GM18517 (cell line): ENCODE data around the gene RECK.

Experiments used
- ATAC-seq: cut with Tn5 transposase; IDR thresholded peaks from one replicate; pipeline ENCODE4 v1.9.1; 2021; ENCODE audit warnings: mild to moderate bottlenecking, moderate library complexity; ENCODE audit not compliant: unreplicated experiment

Gene RECK

DNA sequence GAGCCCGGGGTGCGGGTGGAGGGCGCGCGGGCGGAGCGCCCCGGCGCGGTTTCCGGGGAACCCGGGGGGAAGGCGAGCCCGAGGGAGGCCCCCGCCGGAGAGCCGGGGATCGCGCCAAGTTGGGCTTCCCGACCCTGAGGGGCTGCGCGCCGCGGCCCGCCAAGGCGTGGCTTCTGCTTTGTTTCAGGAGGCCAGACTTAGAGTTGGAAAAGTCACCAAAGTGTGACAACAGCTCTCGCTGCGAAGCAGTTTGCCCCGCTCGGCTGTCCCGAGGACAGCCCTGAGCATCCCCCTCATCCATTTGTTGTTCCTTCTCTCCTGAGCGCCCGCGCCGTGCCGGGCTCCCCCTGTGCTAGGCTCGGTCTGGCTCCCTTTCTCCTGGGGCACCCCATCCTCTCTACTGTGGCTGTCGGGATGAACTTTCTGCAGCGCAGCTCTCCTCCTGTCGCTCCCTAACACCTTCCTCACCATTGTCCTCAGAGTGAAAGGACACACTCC, 100.2 kb downstream of the RECK start:
- peak; percentile 36 for ATAC-seq

DNA sequence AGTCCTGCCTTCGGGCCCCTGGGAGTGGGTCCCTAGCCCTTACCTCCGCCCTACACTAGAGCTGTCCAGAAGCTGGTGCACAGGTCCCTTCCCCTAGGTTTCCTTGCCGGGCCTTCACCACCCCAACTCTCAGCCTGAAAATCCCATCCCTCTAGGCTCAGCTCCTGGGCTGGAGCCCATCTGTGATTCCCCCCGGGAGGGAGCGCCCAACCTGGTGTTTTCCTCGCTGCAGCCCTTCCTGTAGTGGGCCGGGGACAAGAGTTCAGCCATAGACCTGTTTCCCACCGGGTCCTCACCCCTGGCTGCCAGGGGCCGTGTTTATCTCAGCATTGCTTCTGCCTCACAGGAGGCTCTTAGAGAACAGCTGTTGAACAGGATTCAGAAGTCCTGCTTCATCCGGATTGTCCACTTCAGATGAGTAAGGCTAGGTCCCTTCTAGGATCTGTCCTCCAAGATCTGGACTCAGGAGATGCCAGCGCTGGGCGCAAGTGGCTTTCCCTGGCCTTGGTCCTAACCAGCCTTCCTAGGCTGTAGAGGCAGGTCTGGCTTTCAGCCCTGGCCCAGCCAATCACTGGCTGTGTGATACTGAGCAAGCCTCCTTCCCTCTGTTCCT, 100.8 kb downstream of the RECK start:
- no peak for ATAC-seq

DNA sequence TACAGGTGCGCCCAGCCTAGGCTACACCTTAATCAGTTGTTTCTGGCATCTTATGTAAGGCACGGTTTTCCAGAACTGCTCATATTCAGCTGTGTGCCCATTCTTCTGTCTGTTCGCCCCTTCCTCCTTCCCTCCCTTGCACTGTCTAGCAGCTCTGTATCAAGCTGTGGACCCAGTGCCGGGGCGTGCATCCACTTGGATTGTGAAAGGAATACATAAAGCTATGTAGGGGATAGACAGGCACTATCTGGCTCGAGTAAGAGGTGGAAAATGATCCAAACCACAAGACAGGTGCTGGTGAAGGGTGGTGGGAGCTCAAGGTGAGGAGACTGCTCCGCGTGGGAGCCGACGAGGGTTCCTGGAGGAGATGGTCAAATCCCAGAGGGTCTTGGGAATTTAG, 101.8 kb downstream of the RECK start:
- no peak for ATAC-seq

DNA sequence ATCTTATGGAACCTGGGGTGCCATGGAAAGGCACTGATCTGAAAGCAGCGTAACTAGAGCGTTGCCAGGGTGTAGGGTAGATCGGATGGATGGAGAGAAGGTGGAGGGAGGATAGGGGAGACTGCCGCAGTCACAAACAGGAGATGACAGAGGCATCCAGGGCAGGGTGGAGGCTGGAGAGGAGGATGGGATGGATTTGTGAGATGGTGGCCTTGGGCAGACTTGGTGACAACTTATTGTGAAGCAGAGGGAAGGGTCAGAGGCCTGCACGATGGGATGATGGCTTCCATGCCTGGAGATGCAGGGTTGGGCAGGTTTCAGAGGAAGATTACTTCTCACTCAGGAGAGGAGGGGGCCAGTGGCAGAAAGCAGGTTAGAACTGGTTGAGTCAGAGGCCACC, 102.2 kb downstream of the RECK start:
- ATAC-seq, result no peak

DNA sequence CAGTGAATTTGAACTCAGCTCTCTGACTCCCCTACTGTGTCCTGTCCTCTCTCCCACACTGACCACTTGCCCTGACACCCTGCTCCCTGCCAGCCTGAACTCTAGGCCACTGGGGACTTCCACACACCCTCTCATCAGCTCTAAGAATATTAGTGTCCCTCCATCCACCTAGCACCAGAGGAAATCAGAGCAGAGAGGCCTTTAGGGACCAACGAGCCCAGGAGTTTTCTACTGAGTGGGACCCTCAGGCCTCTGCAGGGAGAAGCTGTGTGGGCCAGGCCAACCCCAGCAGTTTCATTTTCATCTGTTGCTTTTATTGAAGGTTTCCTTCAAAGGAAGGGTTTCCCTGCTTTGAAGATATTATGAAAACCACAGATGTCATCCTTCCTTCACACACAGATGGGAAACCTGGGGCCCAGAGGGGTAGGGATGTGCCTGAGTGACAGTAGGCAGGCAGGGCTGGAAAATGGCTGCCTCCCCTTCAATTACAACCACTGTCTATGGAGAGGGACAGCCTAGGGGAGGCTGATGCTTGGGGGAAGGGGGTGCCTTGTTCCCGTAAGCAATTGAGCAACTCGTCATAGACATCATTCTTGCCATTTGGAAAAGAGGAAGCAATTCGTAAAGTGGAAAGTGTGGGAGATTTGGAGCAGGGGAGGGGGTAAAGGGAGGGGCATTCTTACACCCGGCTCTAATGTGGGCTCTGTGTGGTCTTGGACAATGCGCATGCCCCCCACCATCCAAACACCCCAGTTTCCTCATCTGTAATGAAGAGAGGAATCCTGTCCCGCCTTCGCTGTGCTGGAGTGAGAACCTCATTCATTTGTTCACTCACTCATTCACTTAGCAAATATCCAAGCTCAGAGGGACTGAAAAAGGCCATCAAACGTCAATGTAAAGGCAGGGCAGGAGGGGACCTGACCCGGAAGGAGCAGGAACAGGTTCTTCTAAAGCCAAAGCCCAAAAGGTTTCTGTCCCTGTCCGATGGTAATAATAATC, 103.7 kb downstream of the RECK start:
- no peak for ATAC-seq

DNA sequence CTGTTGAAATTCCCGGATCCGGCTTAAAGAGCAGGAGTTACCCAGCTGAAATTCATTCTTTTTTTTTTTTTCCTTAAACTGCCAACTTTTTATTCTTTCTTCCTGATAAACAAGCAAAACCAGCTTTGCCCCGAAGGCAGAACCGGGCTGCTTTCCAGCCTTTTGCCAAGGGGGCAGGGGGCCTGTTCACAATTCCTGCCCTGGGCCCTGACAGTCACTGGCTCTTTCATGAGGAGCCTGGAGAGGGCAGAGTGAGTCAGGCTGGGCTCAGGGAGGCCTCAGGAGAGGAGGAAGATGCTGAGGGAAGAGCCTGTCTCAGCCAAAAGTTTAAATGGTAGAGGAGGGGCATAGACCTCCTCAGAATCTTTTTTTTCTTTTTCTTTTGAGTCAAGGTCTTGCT, 104.6 kb downstream of the RECK start:
- no peak for ATAC-seq

DNA sequence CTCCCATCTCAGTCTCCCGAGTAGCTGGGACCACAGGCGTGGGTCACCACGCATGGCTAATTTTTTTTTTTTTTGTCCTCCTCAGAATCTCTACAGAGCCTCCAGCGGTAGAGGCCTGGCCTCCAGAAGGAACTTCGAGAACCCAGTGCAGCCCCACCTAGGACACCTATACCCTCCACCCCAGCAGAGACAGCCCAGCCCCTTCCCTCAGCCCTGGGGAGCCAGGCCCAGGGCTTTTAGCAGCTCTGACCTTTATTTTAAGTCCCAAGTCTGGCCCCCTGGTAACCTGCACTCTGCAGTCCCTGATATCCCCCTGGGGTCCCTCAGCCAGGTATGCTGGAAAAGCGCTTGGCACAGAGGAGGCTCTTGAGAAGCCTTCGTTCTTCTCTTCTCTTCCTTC, 105.0 kb downstream of the RECK start:
- ATAC-seq, result no peak

DNA sequence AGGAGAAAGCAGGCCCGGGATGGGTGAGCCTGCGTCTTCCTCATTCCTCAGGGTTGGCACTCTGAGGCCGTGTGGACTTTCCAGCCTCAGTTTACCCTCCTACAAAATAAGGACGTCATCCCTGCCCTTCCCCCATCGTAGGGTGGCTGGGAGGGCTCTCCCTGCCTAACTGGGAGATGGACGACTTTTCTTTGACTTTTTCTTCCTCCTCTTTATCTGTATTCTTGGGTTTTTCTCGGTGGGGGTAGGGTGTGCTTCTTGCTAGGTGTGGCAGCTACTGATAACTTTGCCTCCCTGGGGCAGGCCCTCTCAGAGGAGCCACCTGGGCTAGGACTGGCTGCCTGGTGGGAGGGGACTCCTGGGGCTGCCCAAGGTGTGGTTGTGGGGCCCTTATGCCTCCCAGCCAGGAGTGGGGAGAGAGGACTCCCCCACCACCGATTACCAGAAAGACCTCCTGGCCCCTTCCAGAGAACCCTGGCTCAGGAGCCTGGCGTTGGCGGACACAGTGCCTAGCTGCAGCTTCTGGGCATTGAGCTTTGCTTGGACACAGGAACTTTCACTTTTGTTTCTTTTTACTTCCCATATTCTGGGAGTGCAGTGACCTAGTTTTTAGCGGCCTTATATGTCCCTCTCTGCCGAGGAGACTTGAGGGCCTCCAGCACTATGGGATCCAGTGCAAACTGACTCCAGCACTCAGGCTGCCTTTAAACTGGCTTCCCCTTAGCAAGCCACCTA, 106.0 kb downstream of the RECK start:
- ATAC-seq, result no peak

DNA sequence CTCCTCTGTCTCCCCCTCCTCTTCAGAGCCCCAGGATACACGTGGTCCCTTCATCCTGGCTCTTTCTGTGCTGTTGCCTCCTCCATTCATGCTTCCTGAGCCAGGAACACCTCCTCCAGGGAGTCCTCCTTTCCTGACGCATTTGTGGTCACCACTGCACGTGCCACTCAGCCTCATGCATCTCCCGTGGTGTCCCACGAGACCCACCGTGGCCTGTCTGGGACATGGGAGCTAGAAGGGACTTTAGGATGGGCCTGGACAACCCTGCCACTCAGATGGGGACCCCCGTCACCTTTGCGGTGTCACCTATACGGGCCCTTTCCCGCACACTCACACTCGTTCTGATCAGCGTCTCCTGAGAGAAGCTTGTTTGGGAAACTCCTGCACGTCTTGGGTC, 106.5 kb downstream of the RECK start:
- ATAC-seq, result no peak

DNA sequence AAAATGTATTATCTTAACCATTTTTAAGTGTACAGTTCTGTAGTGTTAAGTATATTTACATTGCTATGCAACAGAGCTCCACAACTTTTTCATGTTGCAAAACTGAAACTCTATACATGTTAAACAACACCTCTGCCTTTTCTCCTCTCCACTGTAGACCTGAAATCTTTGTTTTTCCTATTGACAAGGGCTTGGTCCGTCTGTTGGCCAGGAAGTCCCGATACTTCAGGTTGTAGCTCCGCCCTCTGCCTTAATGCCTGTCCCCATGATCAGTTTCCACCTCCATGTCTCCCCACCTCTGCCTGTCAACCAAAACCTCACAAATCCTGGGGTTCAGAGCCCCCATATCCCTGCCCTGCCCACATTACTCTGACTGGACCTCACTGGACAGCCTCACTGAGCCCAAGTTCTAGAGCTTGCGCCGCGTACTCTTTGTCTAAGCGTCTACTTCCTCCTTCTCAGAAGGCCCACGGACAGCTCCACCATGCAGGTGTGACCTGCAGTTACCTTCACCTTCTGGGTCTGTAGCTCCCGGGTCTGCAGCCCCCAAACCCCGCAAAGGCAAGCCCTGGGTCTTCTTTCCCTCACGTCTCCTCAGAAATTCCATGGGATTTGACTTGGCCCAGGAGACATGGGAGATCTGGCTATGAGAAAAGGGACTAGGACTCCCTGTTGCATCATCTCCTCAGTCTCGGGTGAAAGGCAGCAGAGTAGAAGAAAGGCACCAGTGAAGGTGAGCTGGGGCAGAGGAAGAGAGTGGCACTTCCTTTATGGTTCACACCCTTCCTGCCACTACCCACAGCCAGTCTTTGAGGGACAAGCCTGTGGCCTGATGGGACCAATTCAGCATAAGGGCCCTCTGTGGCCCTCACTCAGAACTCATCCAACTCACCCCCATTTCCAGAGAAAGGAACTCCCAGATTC, 107.9 kb downstream of the RECK start:
- ATAC-seq, result no peak

DNA sequence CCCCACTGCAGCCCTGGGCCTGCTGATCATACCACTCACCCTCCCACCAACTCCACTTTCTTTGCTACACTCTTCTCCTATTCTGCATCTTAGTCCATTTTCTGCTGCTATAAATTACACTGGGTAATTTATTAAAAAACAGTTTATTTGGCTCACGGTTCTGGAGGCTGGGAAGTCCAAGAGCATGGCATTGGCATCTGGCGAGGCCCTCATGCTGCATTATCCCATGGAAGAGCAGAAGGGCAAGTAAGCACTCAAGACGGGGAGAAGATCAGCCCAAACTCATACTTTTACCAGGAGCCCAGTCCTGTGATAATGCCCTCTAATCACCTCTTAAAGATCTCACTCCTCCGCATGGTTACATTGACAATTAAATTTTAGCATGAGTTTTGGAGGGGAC, 109.3 kb downstream of the RECK start:
- no peak for ATAC-seq

DNA sequence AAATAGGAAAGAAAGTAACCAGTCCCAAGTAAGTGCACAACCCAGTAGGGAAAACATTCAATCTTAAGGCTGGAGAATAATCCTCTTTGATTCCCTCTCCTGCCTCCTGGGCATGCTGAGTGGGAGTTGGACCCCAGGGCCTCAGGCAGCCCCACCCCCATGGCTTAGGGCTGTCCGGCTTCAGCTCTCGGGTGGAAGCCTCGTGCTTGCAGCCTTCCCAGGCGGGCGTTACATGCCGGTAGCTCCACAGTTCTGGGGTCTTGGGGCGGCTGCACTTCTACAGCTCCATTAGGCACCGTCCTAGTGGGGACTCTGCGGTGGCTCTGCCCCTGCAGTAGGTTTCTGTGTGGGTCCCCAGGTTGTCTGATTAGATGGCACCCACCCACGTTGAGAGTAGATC, 109.9 kb downstream of the RECK start:
- ATAC-seq, result no peak

DNA sequence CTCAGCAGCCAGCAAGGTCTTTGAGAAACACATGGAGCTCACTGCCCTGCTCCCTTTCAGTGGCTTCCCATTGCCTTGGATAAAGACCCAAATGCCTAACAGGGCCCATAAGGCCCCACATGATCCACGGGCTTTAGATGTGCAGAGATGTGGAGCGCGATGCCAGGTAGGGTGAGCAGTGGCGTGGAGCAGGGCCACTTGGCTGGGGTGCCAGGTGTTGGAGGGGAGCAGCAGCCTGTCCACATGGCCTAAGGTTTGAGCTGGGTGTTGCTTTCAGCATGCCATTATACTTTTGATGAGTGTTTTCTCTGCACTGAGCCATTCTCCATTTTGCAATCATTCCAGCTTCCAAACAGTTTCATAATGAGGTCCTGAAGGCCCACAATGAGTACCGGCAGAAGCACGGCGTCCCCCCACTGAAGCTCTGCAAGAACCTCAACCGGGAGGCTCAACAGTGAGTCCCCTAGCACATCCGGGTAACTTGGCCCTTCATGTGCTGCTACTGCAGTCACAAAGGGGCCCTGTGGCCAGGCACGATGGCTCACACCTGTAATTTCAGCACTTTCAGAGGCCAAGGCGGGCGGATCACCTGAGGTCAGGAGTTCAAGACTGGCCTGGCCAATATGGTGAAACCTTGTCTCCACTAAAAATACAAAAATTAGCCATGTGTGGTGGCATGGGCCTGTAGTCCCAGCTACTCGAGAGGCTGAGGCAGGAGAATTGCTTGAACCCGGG, 110.9 kb downstream of the RECK start:
- no peak for ATAC-seq

DNA sequence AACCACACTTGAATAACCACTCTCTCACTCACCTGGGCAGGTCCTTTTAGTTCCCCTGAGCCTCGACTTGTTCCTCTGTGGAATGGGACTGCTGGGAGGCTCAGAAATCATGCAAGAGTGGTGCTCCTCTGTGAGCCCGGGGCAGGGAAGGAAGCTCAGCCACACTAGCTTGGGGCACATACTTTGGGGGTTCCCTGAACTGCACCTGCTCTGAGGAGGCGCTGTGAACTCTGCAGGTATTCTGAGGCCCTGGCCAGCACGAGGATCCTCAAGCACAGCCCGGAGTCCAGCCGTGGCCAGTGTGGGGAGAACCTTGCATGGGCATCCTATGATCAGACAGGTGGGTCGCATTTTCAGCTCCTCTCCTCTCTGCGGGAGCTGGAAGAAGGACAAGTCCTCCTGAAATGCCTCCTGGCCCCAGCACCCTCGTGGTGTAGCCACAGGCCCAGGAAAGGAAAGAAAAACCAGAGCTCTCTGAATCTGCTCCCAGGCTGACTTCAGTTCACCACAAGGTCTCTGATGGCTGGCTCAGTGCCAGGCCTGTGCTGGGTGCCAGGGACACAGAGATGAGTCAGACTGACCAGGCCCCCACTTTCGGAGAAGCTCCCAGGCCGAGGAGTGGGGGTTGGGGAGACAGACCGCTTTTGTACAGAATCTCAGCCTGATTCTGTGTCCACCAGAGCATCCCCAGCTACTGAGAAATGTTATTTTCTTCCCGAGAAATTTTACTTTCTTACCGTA, 111.8 kb downstream of the RECK start:
- ATAC-seq, result peak; percentile 51

DNA sequence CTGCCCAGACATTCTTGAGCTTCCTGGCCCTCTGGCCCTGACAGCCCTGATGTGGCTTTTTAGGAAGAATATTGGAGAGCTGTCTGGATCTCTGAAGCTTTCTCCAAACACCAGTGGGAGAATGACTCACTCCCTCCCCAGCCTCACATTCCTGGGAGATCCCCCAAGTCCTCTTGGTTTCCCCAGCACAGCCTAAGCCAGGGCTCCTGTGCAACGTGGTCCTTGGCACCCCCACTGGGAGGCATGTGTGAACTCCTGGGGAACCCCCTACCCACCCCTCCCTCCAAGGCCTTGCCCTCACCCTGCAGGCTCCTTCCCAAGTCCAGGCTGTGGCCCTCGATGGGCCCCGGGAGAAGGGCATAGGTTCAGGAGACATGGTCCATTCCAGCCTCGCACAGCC, 112.5 kb downstream of the RECK start:
- ATAC-seq, result no peak

DNA sequence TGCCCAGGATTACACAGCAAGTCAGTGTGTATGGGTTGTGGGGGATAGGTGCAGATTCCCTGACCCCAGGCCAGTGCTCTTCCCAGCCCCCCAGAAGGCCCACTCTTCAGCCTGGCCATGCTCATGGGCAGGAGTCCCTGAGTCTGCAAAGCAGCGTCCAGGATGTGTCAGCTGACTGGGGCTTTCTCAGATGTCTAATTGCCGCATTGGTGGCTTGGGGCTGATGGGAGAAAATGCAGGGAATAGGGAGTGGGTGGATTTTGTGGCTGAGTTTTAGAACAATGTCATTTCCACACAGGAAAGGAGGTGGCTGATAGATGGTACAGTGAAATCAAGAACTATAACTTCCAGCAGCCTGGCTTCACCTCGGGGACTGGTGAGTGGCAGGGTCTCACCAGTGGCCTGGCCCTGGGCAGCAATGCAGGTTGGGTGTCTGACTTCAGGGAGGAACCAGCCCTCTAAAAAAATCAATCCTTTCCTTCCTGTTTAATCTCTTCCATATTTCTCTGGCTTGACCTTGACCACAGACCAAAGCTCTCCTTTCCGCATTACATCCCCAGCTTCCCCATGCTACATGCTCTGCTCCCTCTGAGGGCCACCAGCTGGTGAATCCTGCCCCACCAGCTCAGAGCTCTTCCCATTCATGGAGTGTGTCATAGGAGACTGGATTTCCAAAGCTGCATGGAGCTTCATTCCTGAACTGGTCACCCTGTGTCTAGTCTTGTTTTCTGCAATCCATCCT, 114.0 kb downstream of the RECK start:
- ATAC-seq, result no peak

DNA sequence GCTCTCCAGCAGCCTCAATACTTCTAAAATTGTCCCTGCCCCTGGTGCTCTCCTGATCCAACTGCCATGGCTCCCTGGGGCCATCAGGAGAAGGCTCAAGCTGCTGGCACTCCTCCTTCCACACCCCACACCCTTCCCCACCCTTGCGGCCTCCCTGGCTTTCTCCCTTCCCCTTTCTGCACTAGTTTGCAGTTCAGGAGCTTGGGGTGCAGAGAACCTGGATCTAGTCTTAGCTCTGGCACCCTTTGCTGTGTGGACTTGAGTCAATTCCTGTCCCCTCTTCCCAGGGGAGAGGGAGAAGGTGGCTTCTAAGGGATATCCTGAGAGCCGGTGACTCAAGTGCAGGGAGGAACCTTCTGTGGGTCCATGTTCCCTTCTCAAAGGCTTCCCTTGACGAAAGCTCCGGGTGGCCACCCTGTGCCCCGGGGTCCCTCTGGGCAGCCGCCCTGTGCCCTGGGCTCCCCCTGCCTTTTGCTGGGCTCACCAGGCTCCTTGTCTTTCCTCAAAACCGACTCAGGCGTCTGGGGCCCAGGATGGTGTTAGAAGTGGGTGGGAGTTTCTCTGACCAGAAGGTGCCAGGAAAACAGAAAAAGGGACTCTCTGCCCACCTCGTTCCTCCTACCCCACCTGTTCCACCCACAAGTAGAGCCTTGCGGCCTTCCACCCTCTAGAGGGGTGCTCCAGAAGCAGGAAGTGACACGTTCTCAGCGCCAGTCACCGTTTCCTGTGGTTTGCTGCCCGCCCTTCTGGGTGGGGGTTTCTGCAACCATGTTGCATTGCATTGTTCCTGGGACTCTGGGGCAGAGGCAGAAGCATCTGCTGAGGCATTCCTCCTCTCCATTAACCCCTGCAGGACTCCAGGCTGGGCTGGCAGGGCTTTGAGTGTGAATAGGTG, 114.8 kb downstream of the RECK start:
- peak; percentile 77 for ATAC-seq
